ENCODE results near the gene SPAG8. TPM values are rescaled to one million over a fixed set of nuclear protein-coding genes. Genes with fewer than 3 reads are reported as not detected.

Gene SPAG8
- total RNA-seq, 1 experiment from 2014 or later: 0.07 TPM

DNA sequence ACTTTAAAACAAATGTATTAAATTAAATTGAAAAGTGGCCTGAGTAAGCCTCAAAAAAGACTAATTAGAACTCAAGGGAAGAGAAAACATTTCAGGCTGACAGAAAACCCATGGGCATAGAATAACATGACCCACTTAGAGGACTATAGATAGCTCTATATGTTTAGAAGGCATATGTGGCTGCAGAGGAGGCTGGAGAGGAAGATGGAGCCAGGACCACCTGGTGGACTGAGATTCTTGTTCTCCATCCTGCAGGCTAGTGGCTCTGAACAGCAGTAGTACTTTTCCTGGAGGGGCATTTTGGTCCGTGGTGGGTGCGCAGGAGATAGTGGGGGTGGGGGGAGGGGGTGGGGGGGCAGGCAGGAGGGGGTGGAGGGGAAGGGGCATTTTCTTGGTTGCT, 31.0 kb downstream of the SPAG8 start:
- Histone ChIP-seq H3K9me2 (replicated peaks; ENCODE audit: insufficient read depth, low read length) (no peaks in the 10 kb centered on the region), H3K4me1 (ENCODE audit: low read length) (peaks cover 11% of the 10 kb centered on the region), H3K27me3 (ENCODE audit: low read length) (no peaks in the 10 kb centered on the region), H3K79me2 (ENCODE audit: low read length) (peaks cover 57% of the 10 kb centered on the region), H3K36me3 (ENCODE audit: insufficient read depth, low read length) (peaks cover 26% of the 10 kb centered on the region), H3K4me3 (ENCODE audit: low read length) (no peak overlapping the region), H3K9me3 (ENCODE audit: low read length) (no peaks in the 10 kb centered on the region), H2AFZ (ENCODE audit: low read length) (no peak overlapping the region), H3K4me2 (ENCODE audit: low read depth, low read length, poor library complexity, severe bottlenecking) (no peak overlapping the region), H3K9ac (ENCODE audit: low read length) (no peak overlapping the region), H4K20me1 (ENCODE audit: insufficient read depth, low read depth, low read length) (no peaks in the 10 kb centered on the region), H3K27ac (ENCODE audit: low read length) (no peak overlapping the region)
- no peak for DNase-seq

DNA sequence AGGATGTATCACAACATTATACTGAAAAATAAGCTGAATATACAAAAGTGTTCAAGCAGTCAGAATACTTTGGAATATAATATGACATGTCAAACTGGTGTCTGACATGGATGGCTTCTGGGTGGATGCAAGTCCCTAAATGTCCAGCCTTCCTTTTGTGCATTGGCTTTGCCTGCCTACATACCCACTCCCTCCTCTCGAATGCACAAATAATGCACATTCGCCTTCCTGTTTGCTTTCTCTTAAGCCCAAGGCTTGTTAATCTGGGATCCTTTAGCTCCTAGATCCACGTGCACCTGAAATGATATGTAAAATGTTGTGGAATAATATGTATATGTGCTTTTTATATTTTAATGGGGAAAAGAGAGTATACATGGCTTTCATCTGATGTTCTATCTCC, 33.6 kb downstream of the SPAG8 start:
- H3K4me1 ChIP-seq (ENCODE audit: low read length): peaks cover 22% of the 10 kb centered on the region
- no peak overlapping the region for H3K4me2 ChIP-seq (ENCODE audit: low read depth, low read length, poor library complexity, severe bottlenecking)
- no peaks in the 10 kb centered on the region for H3K9me2 ChIP-seq (replicated peaks; ENCODE audit: insufficient read depth, low read length)
- no peaks in the 10 kb centered on the region for H4K20me1 ChIP-seq (ENCODE audit: insufficient read depth, low read depth, low read length)
- no peak overlapping the region for H2AFZ ChIP-seq (ENCODE audit: low read length)
- H3K36me3 ChIP-seq (ENCODE audit: insufficient read depth, low read length): peaks cover 16% of the 10 kb centered on the region
- H3K4me3 ChIP-seq (ENCODE audit: low read length): no peak overlapping the region
- no peak overlapping the region for H3K9ac ChIP-seq (ENCODE audit: low read length)
- no peak overlapping the region for H3K27ac ChIP-seq (ENCODE audit: low read length)
- no peaks in the 10 kb centered on the region for H3K9me3 ChIP-seq (ENCODE audit: low read length)
- no peaks in the 10 kb centered on the region for H3K27me3 ChIP-seq (ENCODE audit: low read length)
- H3K79me2 ChIP-seq (ENCODE audit: low read length): peaks cover 62% of the 10 kb centered on the region
- no peak for DNase-seq

- peaks cover 12% of the 10 kb centered on the region; the same call in 1 of the 2 replicates for H3K36me3 ChIP-seq (ENCODE audit: insufficient read depth, low read length)
- no peak overlapping the region for H3K9ac ChIP-seq (ENCODE audit: low read length)
- H3K4me1 ChIP-seq (ENCODE audit: low read length): peaks cover 34% of the 10 kb centered on the region
- no peaks in the 10 kb centered on the region for H3K27me3 ChIP-seq (ENCODE audit: low read length)
- H4K20me1 ChIP-seq (ENCODE audit: insufficient read depth, low read depth, low read length): no peaks in the 10 kb centered on the region
- H3K27ac ChIP-seq (ENCODE audit: low read length): peak overlapping the region; percentile 48
- no peak overlapping the region for H2AFZ ChIP-seq (ENCODE audit: low read length)
- H3K4me2 ChIP-seq (ENCODE audit: low read depth, low read length, poor library complexity, severe bottlenecking): peak overlapping the region; percentile 32
- peaks cover 74% of the 10 kb centered on the region for H3K79me2 ChIP-seq (ENCODE audit: low read length)
- H3K9me3 ChIP-seq (ENCODE audit: low read length): no peaks in the 10 kb centered on the region
- no peak overlapping the region for H3K4me3 ChIP-seq (ENCODE audit: low read length)
- H3K9me2 ChIP-seq (replicated peaks; ENCODE audit: insufficient read depth, low read length): no peaks in the 10 kb centered on the region
- peak; percentile 66 for DNase-seq
These were observed 36.0 kb downstream of the SPAG8 start for GRCh38 chr9:35776018-35776417.

GRCh38 chr9:35774907-35775635, 37.0 kb downstream of the SPAG8 start:
- no peak overlapping the region for H2AFZ ChIP-seq (ENCODE audit: low read length)
- peak overlapping the region; percentile 32 for H3K4me2 ChIP-seq (ENCODE audit: low read depth, low read length, poor library complexity, severe bottlenecking)

GRCh38 chr9:35771943-35772342, 40.1 kb downstream of the SPAG8 start:
- Histone ChIP-seq H4K20me1 (ENCODE audit: insufficient read depth, low read depth, low read length) (no peaks in the 10 kb centered on the region), H3K79me2 (ENCODE audit: low read length) (peaks cover 84% of the 10 kb centered on the region), H3K9ac (ENCODE audit: low read length) (no peak overlapping the region), H3K9me2 (replicated peaks; ENCODE audit: insufficient read depth, low read length) (no peaks in the 10 kb centered on the region), H3K36me3 (ENCODE audit: insufficient read depth, low read length) (peaks cover 3% of the 10 kb centered on the region; the same call in 1 of the 2 replicates), H3K4me2 (ENCODE audit: low read depth, low read length, poor library complexity, severe bottlenecking) (no peak overlapping the region), H3K4me1 (ENCODE audit: low read length) (peaks cover 55% of the 10 kb centered on the region), H3K27ac (ENCODE audit: low read length) (0 out of 2 replicates have a peak overlapping the region, but pooled peaks have one; percentile 9), H3K9me3 (ENCODE audit: low read length) (no peaks in the 10 kb centered on the region), H3K4me3 (ENCODE audit: low read length) (no peak overlapping the region), H3K27me3 (ENCODE audit: low read length) (no peaks in the 10 kb centered on the region), H2AFZ (ENCODE audit: low read length) (no peak overlapping the region)
- no peak for DNase-seq

More at GRCh38 chr9:35774907-35775635, 37.0 kb downstream of the SPAG8 start:
- no peaks in the 10 kb centered on the region for H3K9me3 ChIP-seq (ENCODE audit: low read length)
- H3K27me3 ChIP-seq (ENCODE audit: low read length): no peaks in the 10 kb centered on the region
- DNase-seq: no peak
- H4K20me1 ChIP-seq (ENCODE audit: insufficient read depth, low read depth, low read length): no peaks in the 10 kb centered on the region
- peak overlapping the region; percentile 48 for H3K27ac ChIP-seq (ENCODE audit: low read length)
- peaks cover 5% of the 10 kb centered on the region; the same call in 1 of the 2 replicates for H3K36me3 ChIP-seq (ENCODE audit: insufficient read depth, low read length)
- H3K4me3 ChIP-seq (ENCODE audit: low read length): no peak overlapping the region
- peaks cover 44% of the 10 kb centered on the region for H3K4me1 ChIP-seq (ENCODE audit: low read length)
- peaks cover 77% of the 10 kb centered on the region for H3K79me2 ChIP-seq (ENCODE audit: low read length)
- H3K9ac ChIP-seq (ENCODE audit: low read length): peak overlapping the region; percentile 18; the same call in 1 of the 2 replicates
- H3K9me2 ChIP-seq (replicated peaks; ENCODE audit: insufficient read depth, low read length): no peaks in the 10 kb centered on the region

GRCh38 chr9:35771534-35771933, 40.5 kb downstream of the SPAG8 start:
- Histone ChIP-seq H3K27me3 (ENCODE audit: low read length) (no peaks in the 10 kb centered on the region), H3K9me2 (replicated peaks; ENCODE audit: insufficient read depth, low read length) (no peaks in the 10 kb centered on the region), H3K4me2 (ENCODE audit: low read depth, low read length, poor library complexity, severe bottlenecking) (no peak overlapping the region), H3K4me1 (ENCODE audit: low read length) (peaks cover 59% of the 10 kb centered on the region), H3K79me2 (ENCODE audit: low read length) (peaks cover 87% of the 10 kb centered on the region), H2AFZ (ENCODE audit: low read length) (no peak overlapping the region), H3K9ac (ENCODE audit: low read length) (no peak overlapping the region), H3K27ac (ENCODE audit: low read length) (0 out of 2 replicates have a peak overlapping the region, but pooled peaks have one; percentile 9), H3K9me3 (ENCODE audit: low read length) (no peaks in the 10 kb centered on the region), H3K36me3 (ENCODE audit: insufficient read depth, low read length) (peaks cover 3% of the 10 kb centered on the region; the same call in 1 of the 2 replicates), H3K4me3 (ENCODE audit: low read length) (no peak overlapping the region), H4K20me1 (ENCODE audit: insufficient read depth, low read depth, low read length) (no peaks in the 10 kb centered on the region)
- DNase-seq: no peak

DNA sequence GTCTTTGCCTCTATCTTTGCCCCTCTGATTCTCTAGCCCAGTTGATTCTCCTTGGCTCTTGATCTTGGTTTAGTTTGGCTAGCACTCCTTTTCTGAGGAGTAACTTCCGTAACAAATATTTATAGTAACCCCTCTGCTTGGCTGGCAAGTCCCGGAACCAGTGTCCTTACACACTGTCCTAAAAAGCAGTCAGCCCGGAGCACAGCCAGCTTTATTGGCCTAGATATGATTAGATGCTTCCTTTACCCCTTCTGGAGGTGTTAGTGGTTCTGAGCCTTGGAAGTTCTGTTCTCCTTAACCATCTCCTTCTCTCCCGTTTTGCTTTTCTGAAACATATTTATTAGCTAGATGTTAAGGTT, 41.0 kb downstream of the SPAG8 start:
- peaks cover 60% of the 10 kb centered on the region for H3K4me1 ChIP-seq (ENCODE audit: low read length)
- no peak for DNase-seq
- no peak overlapping the region for H3K4me2 ChIP-seq (ENCODE audit: low read depth, low read length, poor library complexity, severe bottlenecking)
- no peak overlapping the region for H3K4me3 ChIP-seq (ENCODE audit: low read length)
- H3K36me3 ChIP-seq (ENCODE audit: insufficient read depth, low read length): peaks cover 3% of the 10 kb centered on the region; the same call in 1 of the 2 replicates
- H3K9me2 ChIP-seq (replicated peaks; ENCODE audit: insufficient read depth, low read length): no peaks in the 10 kb centered on the region
- no peaks in the 10 kb centered on the region for H4K20me1 ChIP-seq (ENCODE audit: insufficient read depth, low read depth, low read length)
- no peaks in the 10 kb centered on the region for H3K27me3 ChIP-seq (ENCODE audit: low read length)
- H3K27ac ChIP-seq (ENCODE audit: low read length): 0 out of 2 replicates have a peak overlapping the region, but pooled peaks have one; percentile 9
- H2AFZ ChIP-seq (ENCODE audit: low read length): no peak overlapping the region
- H3K79me2 ChIP-seq (ENCODE audit: low read length): peaks cover 87% of the 10 kb centered on the region
- no peaks in the 10 kb centered on the region for H3K9me3 ChIP-seq (ENCODE audit: low read length)
- H3K9ac ChIP-seq (ENCODE audit: low read length): no peak overlapping the region

DNA sequence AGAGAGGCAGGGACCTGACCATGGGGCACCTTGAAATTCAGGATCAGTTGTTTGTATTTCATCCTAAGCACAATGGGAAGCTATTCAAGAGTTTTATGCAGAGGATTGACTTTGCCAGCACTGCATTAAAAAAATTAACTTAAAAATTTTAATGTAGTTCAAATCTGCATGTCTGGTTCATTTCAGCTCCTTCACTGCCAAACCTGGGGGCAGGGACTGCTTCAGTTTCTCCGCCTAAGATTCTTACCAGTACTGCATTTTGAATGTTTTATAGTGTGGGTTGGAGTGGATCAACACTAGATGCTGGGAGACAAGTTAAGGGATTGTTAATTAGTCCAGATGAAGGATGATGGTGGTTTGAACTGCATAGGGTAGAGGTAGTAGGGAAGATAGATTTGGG, 42.3 kb downstream of the SPAG8 start:
- peaks cover 58% of the 10 kb centered on the region for H3K4me1 ChIP-seq (ENCODE audit: low read length)
- no peak overlapping the region for H3K9ac ChIP-seq (ENCODE audit: low read length)
- H3K9me3 ChIP-seq (ENCODE audit: low read length): no peaks in the 10 kb centered on the region
- no peak overlapping the region for H2AFZ ChIP-seq (ENCODE audit: low read length)
- no peaks in the 10 kb centered on the region for H4K20me1 ChIP-seq (ENCODE audit: insufficient read depth, low read depth, low read length)
- H3K4me3 ChIP-seq (ENCODE audit: low read length): no peak overlapping the region
- H3K9me2 ChIP-seq (replicated peaks; ENCODE audit: insufficient read depth, low read length): no peaks in the 10 kb centered on the region
- peaks cover 82% of the 10 kb centered on the region for H3K79me2 ChIP-seq (ENCODE audit: low read length)
- H3K27me3 ChIP-seq (ENCODE audit: low read length): no peaks in the 10 kb centered on the region
- peak overlapping the region; percentile 13; the same call in 1 of the 2 replicates for H3K27ac ChIP-seq (ENCODE audit: low read length)
- peaks cover 3% of the 10 kb centered on the region; the same call in 1 of the 2 replicates for H3K36me3 ChIP-seq (ENCODE audit: insufficient read depth, low read length)
- DNase-seq: no peak
- H3K4me2 ChIP-seq (ENCODE audit: low read depth, low read length, poor library complexity, severe bottlenecking): no peak overlapping the region

All from Karpas-422 (cell line).